Measurements from ENCODE around the gene PHC1.
A peak's percentile ranks its signal among the peaks of the same experiment; 100 is the strongest.
"Not testable (repeated sequence)": the region's sequence is repeated elsewhere in the genome, so short reads cannot be mapped to it uniquely, and the experiment has no call there.

Gene PHC1

GRCh38 chr12:8914033-8914715 is at the start of gene PHC1:
Gene PHC1 (plus strand): TSS chr12:8914509. CDS start chr12:8917678, 3,169 bp downstream.
- peak; percentile 67 for DNase-seq (ENCODE audit: low read depth)

GRCh38 chr12:8866429-8866828 is 47.9 kb upstream of the PHC1 start:
- DNase-seq (ENCODE audit: low read depth): no peak

- DNase-seq (ENCODE audit: low read depth): no peak
Observed at GRCh38 chr12:8867009-8867408, 47.3 kb upstream of the PHC1 start.

- no peak for DNase-seq (ENCODE audit: low read depth)
Observed at GRCh38 chr12:8867786-8868185, 46.5 kb upstream of the PHC1 start.

GRCh38 chr12:8870586-8870985 is 43.7 kb upstream of the PHC1 start:
- no peak for DNase-seq (ENCODE audit: low read depth)

- no peak for DNase-seq (ENCODE audit: low read depth)
Observed at GRCh38 chr12:8871068-8871467, 43.2 kb upstream of the PHC1 start.

- DNase-seq (ENCODE audit: low read depth): no peak
Observed at GRCh38 chr12:8876887-8877286, 37.4 kb upstream of the PHC1 start.

- no peak for DNase-seq (ENCODE audit: low read depth)
Observed at GRCh38 chr12:8886502-8887284, 27.6 kb upstream of the PHC1 start.

GRCh38 chr12:8887285-8887715 is 27.0 kb upstream of the PHC1 start:
- no peak for DNase-seq (ENCODE audit: low read depth)

- DNase-seq (ENCODE audit: low read depth): peak; percentile 52
Observed at GRCh38 chr12:8890313-8891085, 23.8 kb upstream of the PHC1 start.

GRCh38 chr12:8891976-8892375 is 22.3 kb upstream of the PHC1 start:
- DNase-seq (ENCODE audit: low read depth): no peak

- DNase-seq (ENCODE audit: low read depth): no peak
Observed at GRCh38 chr12:8894378-8894777, 19.9 kb upstream of the PHC1 start.

GRCh38 chr12:8894986-8895385 is 19.3 kb upstream of the PHC1 start:
- no peak for DNase-seq (ENCODE audit: low read depth)

- no peak for DNase-seq (ENCODE audit: low read depth)
Observed at GRCh38 chr12:8897081-8897480, 17.2 kb upstream of the PHC1 start.

- DNase-seq (ENCODE audit: low read depth): no peak
Observed at GRCh38 chr12:8899830-8900229, 14.5 kb upstream of the PHC1 start.

- DNase-seq (ENCODE audit: low read depth): not testable (repeated sequence)
Observed at GRCh38 chr12:8902703-8903102, 11.6 kb upstream of the PHC1 start.

- no peak for DNase-seq (ENCODE audit: low read depth)
Observed at GRCh38 chr12:8903646-8904045, 10.7 kb upstream of the PHC1 start.

- no peak for DNase-seq (ENCODE audit: low read depth)
Observed at GRCh38 chr12:8904665-8905064, 9.6 kb upstream of the PHC1 start.

GRCh38 chr12:8905546-8905945 is 8.8 kb upstream of the PHC1 start:
- DNase-seq (ENCODE audit: low read depth): no peak

GRCh38 chr12:8906266-8907180 is 7.8 kb upstream of the PHC1 start:
- no peak for DNase-seq (ENCODE audit: low read depth)

- no peak for DNase-seq (ENCODE audit: low read depth)
Observed at GRCh38 chr12:8907513-8907912, 6.8 kb upstream of the PHC1 start.

GRCh38 chr12:8909752-8910151 is 4.6 kb upstream of the PHC1 start:
- DNase-seq (ENCODE audit: low read depth): no peak
